Central memory CD8-positive, alpha-beta T cell (primary cell): ENCODE measurements around the gene ANAPC16.
A peak's percentile ranks its signal among the peaks of the same experiment; 100 is the strongest.
"Not testable (repeated sequence)": the region's sequence is repeated elsewhere in the genome, so short reads cannot be mapped to it uniquely, and the experiment has no call there.

Source experiments
- ATAC-seq: fragments of 150-1000 bp; cut with Tn5 transposase; replicated peaks from 2 replicates; pipeline ENCODE4 v1.10.0; 2022; ENCODE audit warnings: mild to moderate bottlenecking, moderate FRiP score, moderate number of reproducible peaks; ENCODE audit not compliant: poor library complexity, severe bottlenecking; ENCODE audit errors: extremely low read depth
- DNase-seq, 2 donors: peaks; one replicate each; pipeline ENCODE4 v3.0.0; 2021; ENCODE audit warnings: low spot score in 2 of 2
- H3K27ac Mint-ChIP-seq: one replicate; pipeline ENCODE4 v1.8.0; 2022; ENCODE audit warnings: low read depth, mild to moderate bottlenecking, moderate library complexity, mixed read lengths
- H3K27me3 Mint-ChIP-seq: one replicate; pipeline ENCODE4 v1.8.0; 2022; ENCODE audit warnings: mixed read lengths
- H3K36me3 Mint-ChIP-seq: one replicate; pipeline ENCODE4 v1.8.0; 2022; ENCODE audit warnings: mild to moderate bottlenecking, moderate library complexity, mixed read lengths; ENCODE audit not compliant: insufficient read depth
- H3K4me1 Mint-ChIP-seq: one replicate; pipeline ENCODE4 v1.8.0; 2022; ENCODE audit warnings: mixed read lengths
- H3K4me3 Mint-ChIP-seq: one replicate; pipeline ENCODE4 v1.8.0; 2022; ENCODE audit warnings: mild to moderate bottlenecking, moderate library complexity, mixed read lengths
- H3K9me3 Mint-ChIP-seq: one replicate; pipeline ENCODE4 v1.8.0; 2022; ENCODE audit warnings: mixed read lengths

ANAPC16 gene

GRCh38 chr10:72238392-72239175 lies 22.8 kb downstream of the ANAPC16 start:
- Mint-ChIP-seq H3K27ac (no peak overlapping the region), H3K9me3 (no peaks in the 10 kb centered on the region), H3K36me3 (peaks cover 24% of the 10 kb centered on the region), H3K27me3 (no peaks in the 10 kb centered on the region), H3K4me1 (peaks cover 26% of the 10 kb centered on the region), H3K4me3 (no peak overlapping the region)
- DNase-seq, result no peak
- ATAC-seq, result no peak

GRCh38 chr10:72239409-72239808 lies 23.6 kb downstream of the ANAPC16 start:
- H3K9me3 Mint-ChIP-seq, result no peaks in the 10 kb centered on the region
- ATAC-seq (no peak), DNase-seq (no peak)
- H3K36me3 Mint-ChIP-seq, result peaks cover 16% of the 10 kb centered on the region
- H3K4me3 Mint-ChIP-seq, result no peak overlapping the region
- H3K4me1 Mint-ChIP-seq, result peaks cover 34% of the 10 kb centered on the region
- no peaks in the 10 kb centered on the region for H3K27me3 Mint-ChIP-seq
- no peak overlapping the region for H3K27ac Mint-ChIP-seq

GRCh38 chr10:72240371-72240770 lies 24.6 kb downstream of the ANAPC16 start:
- Mint-ChIP-seq H3K27me3 (no peaks in the 10 kb centered on the region), H3K36me3 (peaks cover 8% of the 10 kb centered on the region), H3K4me1 (peaks cover 39% of the 10 kb centered on the region), H3K27ac (no peak overlapping the region), H3K9me3 (no peaks in the 10 kb centered on the region), H3K4me3 (no peak overlapping the region)
- ATAC-seq, result no peak
- no peak for DNase-seq

- no peak for DNase-seq
- H3K4me1 Mint-ChIP-seq, result peaks cover 46% of the 10 kb centered on the region
- H3K27ac Mint-ChIP-seq, result no peak overlapping the region
- H3K27me3 Mint-ChIP-seq, result no peaks in the 10 kb centered on the region
- no peak for ATAC-seq
- no peak overlapping the region for H3K4me3 Mint-ChIP-seq
- H3K36me3 Mint-ChIP-seq, result peaks cover 4% of the 10 kb centered on the region
- no peaks in the 10 kb centered on the region for H3K9me3 Mint-ChIP-seq
Measured at GRCh38 chr10:72241691-72242252, 26.0 kb downstream of the ANAPC16 start.

DNA sequence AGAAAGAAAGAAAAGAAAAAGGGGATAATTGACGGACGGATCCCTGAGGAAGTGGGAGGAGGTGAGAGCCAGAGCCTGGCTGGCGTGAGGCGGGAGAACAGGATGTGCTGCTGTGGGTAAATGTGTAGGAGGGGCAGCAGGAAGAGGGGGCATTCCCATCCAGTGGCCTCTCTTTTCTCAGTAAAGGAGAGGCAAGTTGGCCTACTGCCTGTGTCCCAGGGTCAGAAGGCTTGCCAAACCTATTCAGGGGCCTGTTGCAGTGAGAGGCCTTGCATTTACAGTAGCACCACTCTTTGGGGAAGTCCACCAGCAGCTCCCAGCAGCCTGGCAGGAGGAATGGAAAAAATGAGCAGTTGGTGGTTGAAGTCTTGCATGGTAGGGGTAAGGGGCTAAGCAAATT lies 26.9 kb downstream of the ANAPC16 start:
- no peaks in the 10 kb centered on the region for H3K27me3 Mint-ChIP-seq
- DNase-seq (no peak), ATAC-seq (no peak)
- H3K4me1 Mint-ChIP-seq, result peaks cover 47% of the 10 kb centered on the region
- H3K27ac Mint-ChIP-seq, result peak overlapping the region; percentile 61
- H3K9me3 Mint-ChIP-seq, result no peaks in the 10 kb centered on the region
- no peak overlapping the region for H3K4me3 Mint-ChIP-seq
- no peaks in the 10 kb centered on the region for H3K36me3 Mint-ChIP-seq

DNA sequence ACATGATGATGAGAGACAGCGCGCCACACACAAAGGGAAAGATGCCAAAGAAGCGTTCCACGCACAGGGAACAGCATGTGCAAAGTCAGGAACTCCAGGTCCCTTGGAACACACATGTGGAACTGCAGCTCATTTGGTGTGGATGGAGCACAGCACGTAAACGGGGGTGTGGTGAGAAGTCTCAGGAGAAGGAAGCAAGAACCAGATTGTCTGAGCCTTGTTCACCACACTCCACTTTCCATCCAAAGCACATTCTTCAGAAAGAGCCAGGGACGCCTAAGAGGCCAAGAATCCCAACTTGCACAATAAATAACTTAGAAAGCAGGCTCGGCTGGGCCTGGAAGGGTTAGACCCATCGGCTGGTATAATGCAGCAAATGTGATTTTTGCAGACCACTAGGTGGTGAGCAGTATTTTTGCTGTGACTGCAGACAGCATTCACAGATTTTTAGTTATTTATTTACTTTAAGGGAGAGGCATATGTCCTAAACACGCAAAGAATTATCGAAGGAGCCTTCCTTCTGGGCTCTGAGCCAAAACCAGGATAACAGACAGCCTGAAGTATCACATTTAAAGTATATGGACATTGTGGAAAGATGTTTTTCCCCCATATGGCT lies 28.1 kb downstream of the ANAPC16 start:
- DNase-seq, result no peak
- no peak for ATAC-seq
- peaks cover 60% of the 10 kb centered on the region for H3K4me1 Mint-ChIP-seq
- peaks cover 5% of the 10 kb centered on the region for H3K36me3 Mint-ChIP-seq
- peak overlapping the region; percentile 27 for H3K27ac Mint-ChIP-seq
- H3K4me3 Mint-ChIP-seq, result no peak overlapping the region
- no peaks in the 10 kb centered on the region for H3K9me3 Mint-ChIP-seq
- no peaks in the 10 kb centered on the region for H3K27me3 Mint-ChIP-seq

GRCh38 chr10:72244573-72245038 lies 28.8 kb downstream of the ANAPC16 start:
- ATAC-seq (no peak), DNase-seq (no peak)
- Mint-ChIP-seq H3K4me3 (no peak overlapping the region), H3K9me3 (no peaks in the 10 kb centered on the region), H3K27me3 (no peaks in the 10 kb centered on the region), H3K4me1 (peaks cover 63% of the 10 kb centered on the region), H3K27ac (no peak overlapping the region), H3K36me3 (peaks cover 5% of the 10 kb centered on the region)

DNA sequence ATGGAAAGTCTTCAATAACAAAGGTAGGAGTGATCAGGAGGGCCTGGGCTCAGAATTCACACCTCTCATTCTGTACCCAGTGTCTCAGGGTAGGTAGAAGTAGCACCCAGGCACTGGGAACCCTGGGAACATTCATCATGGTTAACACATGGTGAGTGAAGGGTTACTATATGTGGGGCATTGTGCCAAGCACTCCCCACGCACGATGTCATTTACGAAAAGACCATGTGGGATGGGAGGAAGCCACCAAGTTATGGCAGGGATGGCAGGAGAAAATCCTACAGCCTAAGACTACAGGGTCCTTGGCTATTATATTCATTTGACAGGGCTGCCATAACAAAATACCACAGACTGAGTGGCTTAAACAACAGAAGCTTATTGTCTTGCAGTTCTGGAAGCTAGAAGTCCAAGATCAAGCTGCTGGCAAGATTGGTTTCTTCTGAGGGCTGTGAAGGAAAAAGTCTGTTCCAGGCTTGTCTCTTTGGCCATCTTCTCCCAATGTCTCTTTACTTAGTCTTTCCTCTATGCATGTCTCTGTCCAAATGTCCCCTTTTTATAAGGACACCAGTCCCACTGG lies 30.2 kb downstream of the ANAPC16 start:
- DNase-seq (no peak), ATAC-seq (no peak)
- peak overlapping the region; percentile 38 for H3K4me3 Mint-ChIP-seq
- H3K4me1 Mint-ChIP-seq, result peaks cover 71% of the 10 kb centered on the region
- peak overlapping the region; percentile 44 for H3K27ac Mint-ChIP-seq
- no peaks in the 10 kb centered on the region for H3K27me3 Mint-ChIP-seq
- H3K36me3 Mint-ChIP-seq, result peaks cover 7% of the 10 kb centered on the region
- no peaks in the 10 kb centered on the region for H3K9me3 Mint-ChIP-seq

DNA sequence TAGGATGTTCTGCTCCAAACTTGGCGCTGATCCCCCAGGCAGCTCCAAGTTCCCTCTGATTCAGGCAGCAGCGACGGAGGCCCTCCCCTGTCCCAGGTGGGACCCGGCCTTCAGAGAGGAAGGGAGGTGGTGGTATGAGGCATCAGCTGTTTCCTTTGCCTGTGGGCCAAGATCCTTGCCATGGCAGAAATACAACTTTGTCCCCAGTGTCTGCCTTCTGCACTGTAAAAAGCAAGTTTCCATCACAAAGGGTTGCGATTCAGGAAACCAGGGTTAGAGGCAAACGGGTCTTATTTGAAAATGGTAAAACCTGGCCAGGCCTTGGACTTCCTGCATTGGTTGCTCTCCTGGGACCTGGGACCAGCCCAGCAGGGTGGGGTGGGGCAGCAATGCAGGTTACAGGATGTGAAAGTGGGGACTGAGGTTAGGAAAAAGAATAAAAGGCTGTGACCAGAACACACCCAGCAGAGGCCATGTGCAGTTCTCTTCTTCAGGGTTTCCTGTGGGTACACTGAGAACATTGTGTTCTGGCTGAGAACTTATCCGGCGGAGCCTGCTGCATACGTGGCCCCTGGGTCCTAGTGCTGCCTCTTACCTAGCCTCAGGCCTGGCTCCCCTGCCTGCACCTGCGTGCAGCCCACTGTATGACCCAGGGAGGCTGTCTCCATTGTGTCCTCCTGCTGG lies 32.8 kb downstream of the ANAPC16 start:
- Mint-ChIP-seq H3K27me3 (no peaks in the 10 kb centered on the region), H3K4me3 (peak overlapping the region; percentile 75), H3K9me3 (no peaks in the 10 kb centered on the region), H3K27ac (peak overlapping the region; percentile 76), H3K36me3 (peaks cover 7% of the 10 kb centered on the region), H3K4me1 (peaks cover 74% of the 10 kb centered on the region)
- peak; percentile 54 to 68 for DNase-seq
- peak; percentile 96 for ATAC-seq

DNA sequence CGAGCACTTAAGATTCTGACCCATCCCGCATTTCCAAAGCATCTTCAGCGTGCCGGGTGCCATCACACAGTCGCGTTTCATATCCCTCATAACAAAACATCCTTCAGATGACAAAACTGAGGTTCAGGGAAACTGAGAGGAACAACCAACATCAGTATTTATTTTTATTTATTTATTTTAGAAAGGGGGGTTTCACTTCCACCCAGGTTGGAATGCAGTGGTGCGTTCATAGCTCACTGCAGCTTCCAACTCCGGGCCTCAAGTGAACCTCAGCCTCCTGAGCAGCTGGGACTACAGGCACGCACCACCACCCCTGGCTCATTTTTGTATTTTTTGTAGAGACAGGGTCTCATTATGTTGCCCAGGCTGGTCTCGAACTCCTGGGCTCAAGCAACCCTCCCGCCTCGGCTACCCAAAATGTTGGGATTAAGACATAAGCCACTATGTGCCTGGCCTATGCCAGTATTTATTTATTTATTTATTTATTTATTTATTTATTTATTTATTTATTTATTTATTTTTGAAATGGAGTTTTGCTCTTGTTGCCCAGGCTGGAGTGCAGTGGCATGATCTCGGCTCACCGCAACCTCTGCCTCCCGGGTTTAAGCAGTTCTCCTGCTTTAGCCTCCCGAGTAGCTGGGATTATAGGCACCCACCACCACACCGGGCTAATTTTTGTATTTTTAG lies 33.5 kb downstream of the ANAPC16 start:
- ATAC-seq, H3K27me3 Mint-ChIP-seq, DNase-seq, H3K9me3 Mint-ChIP-seq, H3K36me3 Mint-ChIP-seq: not testable (repeated sequence)
- H3K27ac Mint-ChIP-seq, result peak overlapping the region; percentile 76
- peaks cover 69% of the 10 kb centered on the region for H3K4me1 Mint-ChIP-seq
- peak overlapping the region; percentile 75 for H3K4me3 Mint-ChIP-seq

DNA sequence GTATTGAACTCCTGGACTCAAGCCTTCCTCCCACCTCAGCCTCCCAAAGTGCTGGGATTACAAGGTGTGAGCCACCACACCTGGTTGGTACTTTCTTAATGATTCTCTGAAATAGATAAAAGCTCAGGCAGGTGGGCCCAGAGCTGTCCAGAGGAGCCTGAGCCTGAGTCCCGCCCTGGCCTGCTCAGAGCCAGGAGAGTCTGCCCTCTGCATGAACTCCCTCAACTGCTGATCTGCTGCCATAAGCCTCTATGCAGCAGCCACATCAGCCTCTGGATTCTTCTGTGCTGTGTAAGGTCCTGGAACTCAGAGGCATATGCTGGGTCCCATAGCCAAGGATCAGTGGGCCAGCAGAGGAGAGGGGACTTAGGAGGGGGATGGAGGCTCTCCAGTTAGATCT lies 34.9 kb downstream of the ANAPC16 start:
- no peaks in the 10 kb centered on the region for H3K9me3 Mint-ChIP-seq
- H3K36me3 Mint-ChIP-seq, result peaks cover 7% of the 10 kb centered on the region
- H3K4me3 Mint-ChIP-seq, result peak overlapping the region; percentile 53
- peaks cover 69% of the 10 kb centered on the region for H3K4me1 Mint-ChIP-seq
- no peak for DNase-seq
- H3K27ac Mint-ChIP-seq, result peak overlapping the region; percentile 19
- no peak for ATAC-seq
- H3K27me3 Mint-ChIP-seq, result no peaks in the 10 kb centered on the region

DNA sequence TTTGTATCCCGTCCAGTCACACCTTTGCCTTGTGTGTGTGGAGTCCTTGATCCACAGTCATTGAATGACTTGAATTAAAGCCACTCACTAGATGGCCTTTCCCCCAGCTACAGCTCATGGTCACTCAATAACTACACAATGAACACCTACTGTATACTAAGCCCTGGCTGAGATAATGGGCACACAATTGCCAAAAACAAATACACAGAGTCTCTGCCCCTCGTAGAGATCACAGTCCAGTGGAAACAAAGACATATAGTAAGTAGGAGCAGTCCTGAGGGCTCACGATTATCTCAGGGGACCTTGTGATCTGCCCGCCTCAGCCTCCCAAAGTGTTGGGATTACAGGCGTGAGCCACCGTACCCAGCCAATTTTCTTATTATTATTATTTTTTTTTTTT lies 35.8 kb downstream of the ANAPC16 start:
- peaks cover 7% of the 10 kb centered on the region for H3K36me3 Mint-ChIP-seq
- H3K27ac Mint-ChIP-seq, result peak overlapping the region; percentile 46
- H3K27me3 Mint-ChIP-seq, result no peaks in the 10 kb centered on the region
- peak overlapping the region; percentile 11 for H3K4me3 Mint-ChIP-seq
- H3K4me1 Mint-ChIP-seq, result peaks cover 65% of the 10 kb centered on the region
- H3K9me3 Mint-ChIP-seq, result no peaks in the 10 kb centered on the region
- DNase-seq, result no peak
- ATAC-seq, result no peak
